Ovary (tissue), 9 donors: ENCODE results near the gene RPL38. TPM values are rescaled to one million over a fixed set of nuclear protein-coding genes. Genes with fewer than 3 reads are reported as not detected.

Experiments
- DNase-seq, 5 donors: peaks; one replicate each; pipeline ENCODE4 v3.0.0-alpha.2; 2019 to 2020
- H3K27ac ChIP-seq, 2 donors: fragments of 200-600 bp; one replicate each; pipeline versions ENCODE4 v1.5.1 to v1.8.0; 2019 to 2022
- H3K27me3 ChIP-seq: fragments of 200-600 bp; one replicate; pipeline ENCODE4 v1.8.0; 2022
- H3K36me3 ChIP-seq: fragments of 200-600 bp; sonication (generic); one replicate; pipeline ENCODE4 v1.5.1; 2019
- H3K4me1 ChIP-seq: one replicate; pipeline ENCODE4 v1.8.1; 2013; ENCODE audit warnings: mild to moderate bottlenecking, moderate library complexity; ENCODE audit not compliant: insufficient read depth
- H3K4me3 ChIP-seq: fragments of 200-600 bp; sonication (generic); one replicate; pipeline ENCODE4 v1.5.1; 2017
- H3K9me3 ChIP-seq, 2 donors: fragments of 200-600 bp in 1 of 2; sonication (generic) in 1 of 2; one replicate each; pipeline versions ENCODE4 v1.5.1 to v1.8.1; 2013 to 2019; ENCODE audit warnings: mild to moderate bottlenecking in 1 of 2, moderate library complexity in 1 of 2
- EP300 ChIP-seq: sonication (generic); formaldehyde crosslinking; IDR thresholded peaks from one replicate; pipeline ENCODE4 v1.6.1; 2017; ENCODE audit warnings: antibody characterized with exemption
- POLR2A ChIP-seq: fragments of 450-650 bp; IDR thresholded peaks from one replicate; pipeline ENCODE4 v1.6.1; 2017; ENCODE audit warnings: antibody characterized with exemption, mild to moderate bottlenecking, moderate library complexity
- WGBS, 3 donors: extraction: QIAGEN DNeasy Blood & Tissue Kit in 1 of 3; methylation state at CpG; one replicate each; pipeline versions ENCODE4 v1.1.5 to v1.1.7; 2013 to 2017; 5-methylcytosine and 5-hydroxymethylcytosine counted together
- intact Hi-C, 4 donors: fragments of 100-400 bp; cut with DNase I; formaldehyde crosslinking; loops; one replicate each; pipeline versions ENCODE4 v1.11.0 to v1.15.1; 2022 to 2023
- polyA plus RNA-seq, 2 donors: library from polyadenylated mRNA; stranded (reverse); fragments of 200-250 nt in 1 of 2; fragments of 350-450 nt in 1 of 2; fragmentation: Illumina TruSeq in 1 of 2; extraction: RNeasy Lipid Tissue Mini Kit (QIAGEN cat#74804) in 1 of 2; gene quantifications; one replicate each; pipeline ENCODE4 v1.2.3, GENCODE V29; 2013 to 2014
- total RNA-seq, 7 donors: library from RNA; depleted of rRNA in 2 of 7; stranded (reverse); fragments of >200 nt in 2 of 7; fragmentation: NEBNext Ultra II Directional in 3 of 7; extraction: Animal tissue kit (Norgen Biotek cat#: 25700) in 3 of 7; gene quantifications; one replicate each; pipeline versions ENCODE4 v1.1.0 to v1.2.4, GENCODE V29; 2016 to 2023
- TF ChIP-seq, protein P1 (sequence below), 3 donors: fragments of 450-650 bp in 2 of 3; fragments of 200-600 bp in 1 of 3; IDR thresholded peaks; one replicate each; pipeline versions ENCODE4 v1.5.1 to v1.8.0; 2016 to 2022; ENCODE audit warnings: antibody characterized with exemption in 3 of 3, mild to moderate bottlenecking in 1 of 3
- donor health status: DM: no; HTN: no; CAD: no; lungs with moderate emphysema.
- donor health status: DM: no; HTN: no; CAD: no.
- donor health status: Bipolar disorder and iron deficiency.
- donor health status: DM: yes; HTN: yes; CAD: no.
- donor health status: DM: no; HTN: no; CAD: no.
- donor health status: DM: yes; HTN: yes; CAD: no.

RPL38 gene
- total and polyA plus RNA-seq, 9 donors = 861 to 2,696 (median 1,849) TPM

DNA sequence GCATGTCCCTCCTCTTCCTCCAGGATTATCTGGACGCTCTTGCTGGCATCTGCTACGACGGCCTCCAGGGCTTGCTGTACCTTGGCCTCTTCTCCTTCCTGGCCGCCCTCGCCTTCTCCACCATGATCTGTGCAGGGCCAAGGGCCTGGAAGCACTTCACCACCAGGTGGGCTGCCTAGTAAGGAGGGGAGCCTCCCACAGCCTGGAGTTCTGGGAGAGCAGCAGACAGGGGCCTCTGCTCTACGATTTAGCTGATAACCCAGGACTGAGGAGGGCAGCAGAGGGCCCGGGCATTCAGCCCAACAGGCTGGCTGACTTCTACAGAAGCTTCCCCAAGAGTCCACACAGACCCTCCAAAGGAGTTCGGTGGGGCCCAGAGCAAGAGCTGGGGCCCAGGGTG is 48.7 kb downstream of the RPL38 start:
- TF ChIP-seq POLR2A (no peak), EP300 (no peak)
- TF ChIP-seq, protein P1, sequence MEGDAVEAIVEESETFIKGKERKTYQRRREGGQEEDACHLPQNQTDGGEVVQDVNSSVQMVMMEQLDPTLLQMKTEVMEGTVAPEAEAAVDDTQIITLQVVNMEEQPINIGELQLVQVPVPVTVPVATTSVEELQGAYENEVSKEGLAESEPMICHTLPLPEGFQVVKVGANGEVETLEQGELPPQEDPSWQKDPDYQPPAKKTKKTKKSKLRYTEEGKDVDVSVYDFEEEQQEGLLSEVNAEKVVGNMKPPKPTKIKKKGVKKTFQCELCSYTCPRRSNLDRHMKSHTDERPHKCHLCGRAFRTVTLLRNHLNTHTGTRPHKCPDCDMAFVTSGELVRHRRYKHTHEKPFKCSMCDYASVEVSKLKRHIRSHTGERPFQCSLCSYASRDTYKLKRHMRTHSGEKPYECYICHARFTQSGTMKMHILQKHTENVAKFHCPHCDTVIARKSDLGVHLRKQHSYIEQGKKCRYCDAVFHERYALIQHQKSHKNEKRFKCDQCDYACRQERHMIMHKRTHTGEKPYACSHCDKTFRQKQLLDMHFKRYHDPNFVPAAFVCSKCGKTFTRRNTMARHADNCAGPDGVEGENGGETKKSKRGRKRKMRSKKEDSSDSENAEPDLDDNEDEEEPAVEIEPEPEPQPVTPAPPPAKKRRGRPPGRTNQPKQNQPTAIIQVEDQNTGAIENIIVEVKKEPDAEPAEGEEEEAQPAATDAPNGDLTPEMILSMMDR (IDR thresholded peaks at IDR 0.05) = no peak
- Histone ChIP-seq H3K27ac (no peak overlapping the region), H3K4me1 (no peaks in the 10 kb centered on the region), H3K36me3 (no peaks in the 10 kb centered on the region), H3K9me3 (no peaks in the 10 kb centered on the region), H3K4me3 (no peak overlapping the region), H3K27me3 (no peaks in the 10 kb centered on the region)
- DNase-seq = no peak
- 68 to 73% (median 70%) methylated on average over 8 of the region's 8 CpGs for WGBS, 3 donors
- intact Hi-C loops = no loop called here

DNA sequence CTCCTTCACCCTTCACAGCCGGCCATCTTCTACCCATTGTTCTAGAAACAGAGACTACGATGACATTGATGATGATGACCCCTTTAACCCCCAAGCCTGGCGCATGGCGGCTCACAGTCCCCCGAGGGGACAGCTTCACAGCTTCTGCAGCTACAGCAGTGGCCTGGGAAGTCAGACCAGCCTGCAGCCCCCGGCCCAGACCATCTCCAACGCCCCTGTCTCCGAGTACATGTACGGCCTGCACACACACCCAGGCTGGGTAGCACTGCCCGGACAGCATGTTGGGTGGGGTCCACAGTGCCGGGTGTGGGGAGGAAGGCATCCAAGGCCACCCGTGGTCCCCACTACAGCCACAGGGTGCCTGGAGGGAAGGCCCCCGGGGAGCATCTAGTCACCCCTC is 49.6 kb downstream of the RPL38 start:
- Histone ChIP-seq H3K4me1 (no peaks in the 10 kb centered on the region), H3K27me3 (no peaks in the 10 kb centered on the region), H3K27ac (no peak overlapping the region), H3K9me3 (no peaks in the 10 kb centered on the region), H3K4me3 (no peak overlapping the region), H3K36me3 (no peaks in the 10 kb centered on the region)
- DNase-seq = no peak
- TF ChIP-seq, protein P1 (IDR thresholded peaks at IDR 0.05) = no peak
- TF ChIP-seq EP300 = no peak
- TF ChIP-seq POLR2A = no peak
- intact Hi-C loops = no loop called here
- WGBS, 3 donors = 90 to 95% (median 91%) methylated on average over 13 of the region's 13 CpGs

DNA sequence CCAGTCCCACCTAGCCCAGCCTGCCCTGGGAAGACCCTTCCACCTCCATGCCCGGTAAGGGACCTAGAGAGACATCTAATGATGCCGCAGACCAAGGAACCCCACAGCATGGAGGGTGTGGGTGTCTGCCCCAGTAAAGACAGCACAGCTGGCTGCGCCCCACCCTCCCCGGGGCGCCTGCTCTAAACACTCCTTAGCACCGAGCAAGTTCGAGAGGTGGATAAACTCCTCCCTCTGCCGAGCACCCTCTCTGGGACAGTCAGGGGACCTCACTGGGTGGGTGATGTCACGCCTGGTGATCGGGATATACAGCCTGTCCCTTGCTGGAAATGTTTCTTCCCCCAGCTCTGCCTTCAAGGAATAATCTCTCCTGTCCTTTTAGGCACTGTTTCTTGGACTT is 53.8 kb downstream of the RPL38 start:
- no peaks in the 10 kb centered on the region for H3K36me3 ChIP-seq
- H3K27ac ChIP-seq = no peak overlapping the region
- TF ChIP-seq, protein P1 (IDR thresholded peaks at IDR 0.05) = no peak
- TF ChIP-seq POLR2A = no peak
- TF ChIP-seq EP300 = no peak
- intact Hi-C loops = no loop called here
- DNase-seq = no peak
- H3K9me3 ChIP-seq = no peaks in the 10 kb centered on the region
- no peaks in the 10 kb centered on the region for H3K4me1 ChIP-seq
- 87 to 88% (median 88%) methylated on average over 10 of the region's 10 CpGs for WGBS, 3 donors
- no peaks in the 10 kb centered on the region for H3K27me3 ChIP-seq
- H3K4me3 ChIP-seq = no peak overlapping the region

DNA sequence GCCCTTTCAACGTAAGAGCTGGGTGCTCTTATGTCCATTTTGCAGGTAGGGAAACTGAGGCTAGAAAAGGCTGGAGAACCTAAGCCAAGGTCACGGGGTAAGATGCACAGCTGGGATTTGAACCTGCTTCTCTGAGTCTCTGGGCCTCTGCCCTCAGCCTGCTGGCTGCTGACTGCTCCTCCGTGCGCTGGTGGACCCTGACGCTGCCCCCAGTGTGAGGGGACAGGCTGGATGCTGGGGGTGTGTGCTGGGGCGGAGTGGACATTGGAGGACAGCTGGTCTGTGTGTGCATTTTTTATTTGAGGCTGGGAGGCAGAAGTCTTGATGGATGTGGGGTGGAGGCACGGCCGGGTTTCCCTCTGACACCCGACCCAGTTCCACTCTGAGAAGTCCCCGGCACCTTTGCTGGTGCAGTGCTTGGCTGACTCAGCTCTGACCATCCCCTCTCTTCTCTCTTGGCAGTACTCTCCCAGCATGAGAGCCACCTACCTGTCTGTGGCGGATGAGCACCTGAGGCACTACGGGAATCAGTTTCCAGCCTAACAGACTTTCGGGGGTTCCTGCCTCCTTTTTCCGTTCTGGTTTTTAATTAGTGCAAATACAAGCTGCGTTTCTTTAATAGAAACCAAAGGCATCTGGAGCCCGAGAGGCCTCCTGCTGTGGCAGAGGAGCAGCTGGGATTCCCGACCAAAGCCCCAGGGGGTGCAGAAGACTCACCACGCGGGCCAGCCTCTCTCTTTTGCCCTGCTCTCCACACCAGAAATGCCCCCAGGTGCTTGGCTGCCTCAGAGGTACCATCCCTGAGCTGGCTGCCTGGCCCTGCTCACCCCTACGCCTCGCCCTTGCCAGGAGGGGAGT is 56.4 kb downstream of the RPL38 start:
- H3K9me3 ChIP-seq = no peaks in the 10 kb centered on the region
- 81 to 87% (median 81%) methylated on average over 21 of the region's 21 CpGs for WGBS, 3 donors
- TF ChIP-seq POLR2A = no peak
- TF ChIP-seq, protein P1 (IDR thresholded peaks at IDR 0.05) = no peak
- TF ChIP-seq EP300 = no peak
- no peaks in the 10 kb centered on the region for H3K27me3 ChIP-seq
- intact Hi-C loops = no loop called here
- H3K4me3 ChIP-seq = no peak overlapping the region
- H3K27ac ChIP-seq = no peak overlapping the region
- no peaks in the 10 kb centered on the region for H3K4me1 ChIP-seq
- DNase-seq = no peak
- no peaks in the 10 kb centered on the region for H3K36me3 ChIP-seq

Other genes starting within 250 kb of the RPL38 start
- gene TTYH2, start 9.9 kb downstream of the RPL38 start, total RNA-seq = 10 to 100 TPM in 6 of 7 donors, 1 to 10 TPM in 1; 9.8 to 43.1 (median 23.0) TPM
- 10 to 100 TPM; 12.8 to 17.5 TPM for gene TTYH2, start 9.9 kb downstream of the RPL38 start, polyA plus RNA-seq
- gene DNAI2, start 70.6 kb downstream of the RPL38 start, total RNA-seq = 10 to 100 TPM in 1 of 7 donors, under 1 TPM in 4, not detected in 2; 0.32 to 12.2 (median 0.72) TPM
- gene DNAI2, start 70.6 kb downstream of the RPL38 start, polyA plus RNA-seq = under 1 TPM in 1 of 2 donors, not detected in 1; 0.07 TPM
- gene KIF19, start 122.5 kb downstream of the RPL38 start, total RNA-seq = 10 to 100 TPM in 1 of 7 donors, 1 to 10 TPM in 3, under 1 TPM in 2, not detected in 1; 0.33 to 15.0 (median 1.4) TPM
- gene KIF19, start 122.5 kb downstream of the RPL38 start, polyA plus RNA-seq = under 1 TPM in 1 of 2 donors, not detected in 1; 0.54 TPM
- gene BTBD17, start 158.2 kb downstream of the RPL38 start, total RNA-seq = not detected
- gene BTBD17, start 158.2 kb downstream of the RPL38 start, polyA plus RNA-seq = not detected
- under 1 TPM in 1 of 7 donors, not detected in 6; 0.25 TPM for gene GPR142, start 163.8 kb downstream of the RPL38 start, total RNA-seq
- gene GPR142, start 163.8 kb downstream of the RPL38 start, polyA plus RNA-seq = under 1 TPM in 1 of 2 donors, not detected in 1; 0.05 TPM
- gene GPRC5C, start 228.4 kb downstream of the RPL38 start, total RNA-seq = 100 to 1,000 TPM in 1 of 7 donors, 10 to 100 TPM in 6; 39.7 to 133 (median 63.9) TPM
- 10 to 100 TPM in 1 of 2 donors, 1 to 10 TPM in 1; 3.7 to 59.1 TPM for gene GPRC5C, start 228.4 kb downstream of the RPL38 start, polyA plus RNA-seq